Sigmoid colon (tissue), 7 donors: ENCODE measurements around the gene IFI44L. TPM values are rescaled to one million over a fixed set of nuclear protein-coding genes. Genes with fewer than 3 reads are reported as not detected.

Experiments used
- DNase-seq: peaks from one replicate; pipeline ENCODE4 v3.0.0-alpha.2; 2019
- H3K27ac ChIP-seq, 4 donors: fragments of 200-600 bp; sonication (generic); one replicate each; pipeline ENCODE4 v1.5.1; 2016 to 2019; ENCODE audit warnings: mild to moderate bottlenecking in 1 of 4
- H3K27me3 ChIP-seq, 3 donors: fragments of 200-600 bp; sonication (generic); one replicate each; pipeline ENCODE4 v1.5.1; 2019; ENCODE audit warnings: mild to moderate bottlenecking in 1 of 3
- H3K36me3 ChIP-seq, 4 donors: fragments of 200-600 bp; sonication (generic); one replicate each; pipeline ENCODE4 v1.5.1; 2016 to 2019
- H3K4me1 ChIP-seq, 4 donors: fragments of 200-600 bp; sonication (generic); one replicate each; pipeline ENCODE4 v1.5.1; 2017 to 2019
- H3K4me3 ChIP-seq, 4 donors: fragments of 200-600 bp; sonication (generic); one replicate each; pipeline ENCODE4 v1.5.1; 2017 to 2019; ENCODE audit warnings: mild to moderate bottlenecking in 2 of 4, moderate library complexity in 1 of 4
- H3K9me3 ChIP-seq, 4 donors: fragments of 200-600 bp in 3 of 4; sonication (generic) in 3 of 4; one replicate each; pipeline versions ENCODE4 v1.5.1 to v1.6.1; 2013 to 2019
- EP300 ChIP-seq, 4 donors: sonication (generic); formaldehyde crosslinking; IDR thresholded peaks; one replicate each; pipeline ENCODE4 v1.6.1; 2017; ENCODE audit warnings: antibody characterized with exemption in 4 of 4
- POLR2A ChIP-seq, 2 donors: fragments of 450-650 bp; IDR thresholded peaks; one replicate each; pipeline ENCODE4 v1.6.1; 2016; ENCODE audit warnings: antibody characterized with exemption in 2 of 2, mild to moderate bottlenecking in 2 of 2, moderate library complexity in 2 of 2
- POLR2AphosphoS5 ChIP-seq, 4 donors: sonication (generic); formaldehyde crosslinking; IDR thresholded peaks; one replicate each; pipeline ENCODE4 v1.6.1; 2017; ENCODE audit warnings: antibody characterized with exemption in 4 of 4
- WGBS, 2 donors: extraction: QIAGEN DNeasy Blood & Tissue Kit; methylation state at CpG; one replicate each; pipeline ENCODE4 v1.1.7; 2013; 5-methylcytosine and 5-hydroxymethylcytosine counted together
- intact Hi-C: fragments of 100-400 bp; cut with DNase I; formaldehyde crosslinking; loops from one replicate; pipeline ENCODE4 v1.15.1; 2023
- polyA plus RNA-seq, 3 donors: library from polyadenylated mRNA; stranded (reverse); fragments of 200-250 nt; gene quantifications; one replicate each; pipeline ENCODE4 v1.2.3, GENCODE V29; 2013
- total RNA-seq, 4 donors: library from RNA; depleted of rRNA; stranded (reverse); fragments of >200 nt; gene quantifications; one replicate each; pipeline ENCODE4 v1.1.0, GENCODE V29; 2016
- TF ChIP-seq, protein P1 (sequence below), 4 experiments: fragments of 450-650 bp in 3 of 4; fragments of 200-600 bp in 1 of 4; IDR thresholded peaks; one replicate each; pipeline ENCODE4 v1.5.1; 2016 to 2019; ENCODE audit warnings: antibody characterized with exemption in 4 of 4, mild to moderate bottlenecking in 3 of 4, moderate library complexity in 2 of 4
- donor health status: healthy with polysubstance abuse.
- donor health status: Bipolar disorder and iron deficiency.
- donor health status: healthy.

Gene IFI44L
- total and polyA plus RNA-seq, 7 donors = 1.6 to 18.4 (median 7.8) TPM

DNA sequence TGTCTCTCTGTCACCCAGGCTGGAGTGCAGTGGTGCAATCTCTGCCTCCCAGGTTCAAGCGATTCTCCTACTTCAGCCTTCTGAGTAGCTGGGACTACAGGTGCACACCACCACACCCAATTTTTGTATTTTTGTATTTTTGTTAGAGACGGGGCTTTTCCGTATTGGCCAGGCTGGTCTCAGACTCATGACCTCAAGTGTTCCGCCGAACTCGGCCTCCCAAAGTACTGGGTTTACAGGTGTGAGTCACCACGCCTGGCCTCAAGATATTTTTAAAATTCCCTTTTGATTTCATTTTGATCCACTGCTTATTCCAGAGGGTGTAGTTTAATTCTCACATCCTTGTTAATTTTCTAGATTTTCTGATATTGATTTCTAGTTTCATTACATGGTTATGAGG lies 3.8 kb downstream of the IFI44L start:
- Histone ChIP-seq H3K4me3 (no peak overlapping the region), H3K27me3 (no peaks in the 10 kb centered on the region), H3K4me1 (peaks cover 0 to 15% (median 12%) of the 10 kb centered on the region in 4 donors), H3K9me3 (no peaks in the 10 kb centered on the region), H3K27ac (no peak overlapping the region), H3K36me3 (no peaks in the 10 kb centered on the region)
- no peak for TF ChIP-seq POLR2AphosphoS5 (IDR thresholded peaks at IDR 0.05)
- TF ChIP-seq POLR2A (IDR thresholded peaks at IDR 0.05) = no peak
- 92 to 95% methylated on average over 7 of the region's 7 CpGs for WGBS, 2 donors
- intact Hi-C loops = no loop called here
- DNase-seq = no peak

DNA sequence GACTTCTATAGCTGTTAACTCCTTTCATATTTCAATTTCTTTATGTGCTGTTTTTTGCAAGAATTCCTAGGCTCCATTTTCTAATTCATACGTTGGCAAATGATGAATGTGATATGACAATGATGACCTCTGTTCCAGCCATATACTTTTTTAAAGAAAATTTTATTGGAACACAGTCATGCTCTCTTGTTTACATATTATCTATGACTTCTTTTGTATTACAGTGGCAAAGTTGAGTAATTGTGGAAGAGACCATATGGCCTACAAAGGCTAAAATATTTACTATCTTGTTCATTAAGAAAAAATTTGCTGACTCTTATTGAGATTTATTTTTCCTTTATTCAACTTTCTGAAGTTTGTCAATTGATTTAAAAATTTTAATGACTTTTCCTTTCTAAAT lies 7.1 kb downstream of the IFI44L start:
- Histone ChIP-seq H3K4me1 (no peaks in the 10 kb centered on the region), H3K9me3 (no peaks in the 10 kb centered on the region), H3K27ac (no peak overlapping the region), H3K36me3 (no peaks in the 10 kb centered on the region), H3K27me3 (no peaks in the 10 kb centered on the region), H3K4me3 (no peak overlapping the region)
- intact Hi-C loops = no loop called here
- no peak for TF ChIP-seq POLR2A (IDR thresholded peaks at IDR 0.05)
- TF ChIP-seq POLR2AphosphoS5 (IDR thresholded peaks at IDR 0.05) = no peak
- TF ChIP-seq, protein P1, sequence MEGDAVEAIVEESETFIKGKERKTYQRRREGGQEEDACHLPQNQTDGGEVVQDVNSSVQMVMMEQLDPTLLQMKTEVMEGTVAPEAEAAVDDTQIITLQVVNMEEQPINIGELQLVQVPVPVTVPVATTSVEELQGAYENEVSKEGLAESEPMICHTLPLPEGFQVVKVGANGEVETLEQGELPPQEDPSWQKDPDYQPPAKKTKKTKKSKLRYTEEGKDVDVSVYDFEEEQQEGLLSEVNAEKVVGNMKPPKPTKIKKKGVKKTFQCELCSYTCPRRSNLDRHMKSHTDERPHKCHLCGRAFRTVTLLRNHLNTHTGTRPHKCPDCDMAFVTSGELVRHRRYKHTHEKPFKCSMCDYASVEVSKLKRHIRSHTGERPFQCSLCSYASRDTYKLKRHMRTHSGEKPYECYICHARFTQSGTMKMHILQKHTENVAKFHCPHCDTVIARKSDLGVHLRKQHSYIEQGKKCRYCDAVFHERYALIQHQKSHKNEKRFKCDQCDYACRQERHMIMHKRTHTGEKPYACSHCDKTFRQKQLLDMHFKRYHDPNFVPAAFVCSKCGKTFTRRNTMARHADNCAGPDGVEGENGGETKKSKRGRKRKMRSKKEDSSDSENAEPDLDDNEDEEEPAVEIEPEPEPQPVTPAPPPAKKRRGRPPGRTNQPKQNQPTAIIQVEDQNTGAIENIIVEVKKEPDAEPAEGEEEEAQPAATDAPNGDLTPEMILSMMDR (IDR thresholded peaks at IDR 0.05) = no peak
- no peak for TF ChIP-seq EP300 (IDR thresholded peaks at IDR 0.05)
- DNase-seq = no peak
- 50 to 54% methylated on average over 1 of the region's 1 CpG for WGBS, 2 donors

DNA sequence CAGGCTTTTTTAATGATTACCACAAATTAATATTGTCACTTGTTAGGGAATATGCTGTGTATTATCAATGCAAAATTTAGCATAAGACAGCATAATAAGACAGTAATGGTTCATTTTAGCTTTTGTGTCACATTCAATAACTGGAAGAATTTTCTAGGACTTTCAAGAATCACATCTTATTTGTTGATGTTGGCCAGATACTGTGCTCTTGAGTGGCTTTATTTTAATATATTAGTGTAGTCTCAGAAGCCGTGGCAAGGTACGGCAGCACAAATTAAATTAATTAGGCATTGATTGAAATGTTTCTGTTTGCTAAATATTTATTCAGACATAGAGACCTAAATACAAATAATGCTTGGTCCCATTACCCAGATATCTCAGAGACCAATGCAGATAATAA lies 10.4 kb downstream of the IFI44L start:
- Histone ChIP-seq H3K9me3 (no peaks in the 10 kb centered on the region), H3K27ac (no peak overlapping the region), H3K4me1 (no peaks in the 10 kb centered on the region), H3K27me3 (no peaks in the 10 kb centered on the region), H3K36me3 (no peaks in the 10 kb centered on the region), H3K4me3 (no peak overlapping the region)
- no peak for DNase-seq
- intact Hi-C loops = no loop called here
- TF ChIP-seq POLR2A (IDR thresholded peaks at IDR 0.05) = no peak
- TF ChIP-seq, protein P1 (IDR thresholded peaks at IDR 0.05) = no peak
- TF ChIP-seq POLR2AphosphoS5 (IDR thresholded peaks at IDR 0.05) = no peak
- TF ChIP-seq EP300 (IDR thresholded peaks at IDR 0.05) = no peak
- 75 to 97% methylated on average over 2 of the region's 2 CpGs for WGBS, 2 donors

- Histone ChIP-seq H3K27me3 (no peaks in the 10 kb centered on the region), H3K4me1 (no peaks in the 10 kb centered on the region), H3K9me3 (no peaks in the 10 kb centered on the region), H3K27ac (no peak overlapping the region), H3K36me3 (no peaks in the 10 kb centered on the region), H3K4me3 (no peak overlapping the region)
- no peak for DNase-seq
- TF ChIP-seq POLR2A (IDR thresholded peaks at IDR 0.05) (no peak), EP300 (IDR thresholded peaks at IDR 0.05) (no peak), POLR2AphosphoS5 (IDR thresholded peaks at IDR 0.05) (no peak)
- TF ChIP-seq, protein P1 (IDR thresholded peaks at IDR 0.05) = no peak
- WGBS, 2 donors = 94 to 97% methylated on average over 4 of the region's 4 CpGs
- intact Hi-C loops = no loop called here
These were observed 13.0 kb downstream of the IFI44L start for GRCh38 chr1:78633209-78633608.

- intact Hi-C loops = no loop called here
- WGBS, 2 donors = 78 to 85% methylated on average over 1 of the region's 1 CpG
These were observed 20.2 kb downstream of the IFI44L start for GRCh38 chr1:78640462-78640861.

More at GRCh38 chr1:78640462-78640861, 20.2 kb downstream of the IFI44L start:
- DNase-seq = no peak
- Histone ChIP-seq H3K4me1 (no peaks in the 10 kb centered on the region), H3K36me3 (no peaks in the 10 kb centered on the region), H3K27ac (no peak overlapping the region), H3K27me3 (no peaks in the 10 kb centered on the region), H3K9me3 (no peaks in the 10 kb centered on the region), H3K4me3 (no peak overlapping the region)
- TF ChIP-seq EP300 (IDR thresholded peaks at IDR 0.05) (no peak), POLR2AphosphoS5 (IDR thresholded peaks at IDR 0.05) (no peak), POLR2A (IDR thresholded peaks at IDR 0.05) (no peak)
- TF ChIP-seq, protein P1 (IDR thresholded peaks at IDR 0.05) = no peak
